ENCODE measurements around the gene MRPL50.

MRPL50 gene

DNA sequence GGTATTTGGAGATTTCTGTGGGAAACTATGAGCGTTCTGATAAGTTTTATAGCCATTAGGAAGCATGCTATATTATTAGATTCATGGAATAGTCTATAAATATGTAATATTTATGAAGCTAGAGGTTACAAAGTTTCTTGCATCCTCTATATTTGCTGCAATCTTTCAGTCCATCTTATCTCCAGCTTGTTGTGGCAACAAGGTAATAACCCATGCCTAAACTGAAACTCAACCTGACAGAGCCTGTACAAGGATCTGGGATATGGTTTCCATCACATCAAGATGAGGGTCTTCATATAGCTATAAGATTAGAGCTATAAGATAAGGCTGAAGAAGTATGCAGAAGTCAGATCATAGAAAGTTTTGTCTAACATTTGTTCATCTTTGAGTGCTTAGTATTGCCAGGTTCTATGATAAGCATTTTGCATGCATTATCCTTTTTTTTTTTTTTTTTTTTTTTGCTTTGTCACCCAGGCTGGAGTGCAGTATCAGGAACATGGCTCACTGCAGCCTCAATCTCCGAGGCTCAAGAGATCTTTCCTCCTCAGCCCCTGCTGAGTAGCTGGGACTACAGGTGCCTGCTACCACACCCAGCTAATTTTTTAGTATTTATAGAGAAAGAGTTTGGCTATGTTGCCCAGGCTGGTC lies 28.4 kb downstream of the MRPL50 start:
- DNase-seq (ENCODE audit: low read depth) = no peak

DNA sequence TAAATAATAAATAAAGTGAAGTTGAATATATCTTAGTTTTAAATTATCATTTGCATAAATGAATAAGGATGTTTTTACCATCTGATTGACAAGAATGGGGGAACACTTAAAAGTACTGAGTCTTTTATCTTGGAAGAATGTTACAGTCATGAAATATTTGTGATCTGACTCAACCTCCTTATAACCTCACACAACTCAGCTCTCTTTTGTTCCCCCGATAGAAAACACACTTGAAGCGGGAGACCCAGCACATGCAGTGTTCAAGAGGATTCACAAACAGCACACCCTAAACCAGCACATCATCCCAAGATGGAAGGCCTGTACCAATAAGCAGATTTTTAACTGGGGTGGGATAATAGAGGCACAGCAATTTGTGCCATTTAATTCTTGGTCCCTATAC lies 29.1 kb downstream of the MRPL50 start:
- TF ChIP-seq, protein P1, sequence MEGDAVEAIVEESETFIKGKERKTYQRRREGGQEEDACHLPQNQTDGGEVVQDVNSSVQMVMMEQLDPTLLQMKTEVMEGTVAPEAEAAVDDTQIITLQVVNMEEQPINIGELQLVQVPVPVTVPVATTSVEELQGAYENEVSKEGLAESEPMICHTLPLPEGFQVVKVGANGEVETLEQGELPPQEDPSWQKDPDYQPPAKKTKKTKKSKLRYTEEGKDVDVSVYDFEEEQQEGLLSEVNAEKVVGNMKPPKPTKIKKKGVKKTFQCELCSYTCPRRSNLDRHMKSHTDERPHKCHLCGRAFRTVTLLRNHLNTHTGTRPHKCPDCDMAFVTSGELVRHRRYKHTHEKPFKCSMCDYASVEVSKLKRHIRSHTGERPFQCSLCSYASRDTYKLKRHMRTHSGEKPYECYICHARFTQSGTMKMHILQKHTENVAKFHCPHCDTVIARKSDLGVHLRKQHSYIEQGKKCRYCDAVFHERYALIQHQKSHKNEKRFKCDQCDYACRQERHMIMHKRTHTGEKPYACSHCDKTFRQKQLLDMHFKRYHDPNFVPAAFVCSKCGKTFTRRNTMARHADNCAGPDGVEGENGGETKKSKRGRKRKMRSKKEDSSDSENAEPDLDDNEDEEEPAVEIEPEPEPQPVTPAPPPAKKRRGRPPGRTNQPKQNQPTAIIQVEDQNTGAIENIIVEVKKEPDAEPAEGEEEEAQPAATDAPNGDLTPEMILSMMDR (conservative IDR thresholded peaks at IDR 0.05; ENCODE audit: low read depth, low read length) = no peak
- peak; percentile 49 for DNase-seq (ENCODE audit: low read depth)
- H3K4me3 ChIP-seq (ENCODE audit: low read depth, low read length) = no peak overlapping the region

More for the DNA sequence above, 28.4 kb downstream of the MRPL50 start:
- TF ChIP-seq, protein P1 (conservative IDR thresholded peaks at IDR 0.05; ENCODE audit: low read depth, low read length) = no peak
- no peak overlapping the region for H3K4me3 ChIP-seq (ENCODE audit: low read depth, low read length)

DNA sequence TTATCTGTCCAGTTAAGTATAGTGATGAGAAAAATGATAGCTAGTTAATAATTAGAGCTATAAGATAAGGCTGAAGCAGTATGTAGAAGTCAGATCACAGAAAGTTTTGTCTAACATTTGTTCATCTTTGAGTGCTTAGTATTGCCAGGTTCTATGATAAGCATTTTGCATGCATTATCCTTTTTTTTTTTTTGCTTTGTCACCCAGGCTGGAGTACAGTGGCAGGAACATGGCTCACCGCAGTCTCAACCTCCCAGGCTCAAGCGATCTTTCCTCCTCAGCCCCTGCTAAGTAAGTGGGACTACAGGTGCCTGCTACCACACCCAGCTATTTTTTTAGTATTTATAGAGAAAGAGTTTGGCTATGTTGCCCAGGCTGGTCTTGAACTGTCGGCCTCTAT lies 31.1 kb downstream of the MRPL50 start:
- no peak overlapping the region for H3K4me3 ChIP-seq (ENCODE audit: low read depth, low read length)
- no peak for DNase-seq (ENCODE audit: low read depth)
- TF ChIP-seq, protein P1 (conservative IDR thresholded peaks at IDR 0.05; ENCODE audit: low read depth, low read length) = no peak

DNA sequence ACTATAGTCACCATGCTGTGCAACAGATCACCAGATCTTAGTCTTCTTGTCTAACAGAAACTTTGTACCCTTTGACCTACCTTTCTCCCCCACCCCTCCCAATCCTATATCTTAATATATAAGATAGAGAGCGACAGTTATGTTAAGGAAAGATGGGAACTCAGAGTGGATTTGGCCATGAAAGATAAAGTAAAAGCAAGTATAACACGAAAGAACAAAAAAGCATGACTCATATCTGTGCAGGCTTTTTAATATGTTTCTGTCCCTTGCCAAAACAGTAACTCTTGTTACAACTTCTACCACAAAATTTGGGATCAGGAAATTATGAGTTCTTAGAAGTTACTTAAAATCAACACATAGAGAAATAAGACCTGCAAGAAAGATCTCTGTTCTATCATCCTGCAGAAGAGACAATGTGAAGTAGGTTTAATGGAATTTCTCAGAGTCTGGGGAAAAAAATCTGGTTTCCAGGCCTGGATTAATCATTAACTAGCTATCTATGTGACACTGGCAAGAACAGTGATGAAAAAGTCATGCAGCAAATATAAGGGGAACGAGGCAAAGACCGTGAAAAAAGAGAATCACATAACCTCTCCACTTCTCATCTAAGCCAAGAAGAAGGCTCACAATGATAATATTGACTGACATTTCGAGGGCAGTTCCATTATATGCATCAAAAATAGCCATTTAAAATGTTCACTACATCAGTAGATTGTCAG lies 32.2 kb downstream of the MRPL50 start:
- no peak for DNase-seq (ENCODE audit: low read depth)
- no peak overlapping the region for H3K4me3 ChIP-seq (ENCODE audit: low read depth, low read length)
- TF ChIP-seq, protein P1 (conservative IDR thresholded peaks at IDR 0.05; ENCODE audit: low read depth, low read length) = no peak

DNA sequence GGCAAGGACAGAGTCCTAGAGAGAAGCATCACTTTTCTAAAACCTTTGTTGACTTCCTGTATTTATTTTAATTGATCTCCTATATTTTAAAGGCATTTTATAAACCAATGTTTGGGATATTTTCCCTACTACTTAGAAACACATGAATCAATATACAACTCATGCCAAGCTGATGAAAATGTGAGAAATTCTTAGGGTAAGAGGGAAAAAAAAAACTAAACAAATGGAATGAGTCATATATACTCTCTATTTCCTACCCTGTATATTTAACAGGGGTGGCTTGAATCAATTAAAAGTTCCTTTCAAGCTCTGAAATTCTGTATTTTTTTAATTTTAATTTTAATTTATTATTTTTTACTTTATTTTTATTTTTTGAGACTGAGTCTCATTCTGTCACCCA lies 33.2 kb downstream of the MRPL50 start:
- H3K4me3 ChIP-seq (ENCODE audit: low read depth, low read length) = no peak overlapping the region
- DNase-seq (ENCODE audit: low read depth) = peak; percentile 14
- TF ChIP-seq, protein P1 (conservative IDR thresholded peaks at IDR 0.05; ENCODE audit: low read depth, low read length) = no peak

DNA sequence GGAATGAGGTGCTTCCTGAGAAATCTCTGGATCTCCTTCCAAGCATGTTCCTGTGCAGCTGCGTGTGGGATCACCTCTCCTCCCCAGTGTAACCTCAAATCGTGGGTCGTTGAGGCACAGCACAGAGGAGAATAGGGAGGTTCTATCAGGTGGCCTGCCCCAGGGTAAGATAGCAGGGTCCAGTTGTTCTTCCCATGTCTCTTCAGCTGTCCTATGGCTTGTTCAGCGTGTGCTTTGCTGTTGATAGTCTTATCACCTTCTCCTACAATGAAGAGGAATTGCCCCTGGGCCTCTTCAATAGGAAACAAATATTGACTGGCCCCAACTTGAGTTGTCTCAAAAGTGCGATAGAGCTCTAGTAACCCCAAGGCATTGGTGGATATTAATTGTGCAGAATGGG lies 36.0 kb downstream of the MRPL50 start:
- H3K4me3 ChIP-seq (ENCODE audit: low read depth, low read length) = no peak overlapping the region
- TF ChIP-seq, protein P1 (conservative IDR thresholded peaks at IDR 0.05; ENCODE audit: low read depth, low read length) = no peak
- no peak for DNase-seq (ENCODE audit: low read depth)

DNA sequence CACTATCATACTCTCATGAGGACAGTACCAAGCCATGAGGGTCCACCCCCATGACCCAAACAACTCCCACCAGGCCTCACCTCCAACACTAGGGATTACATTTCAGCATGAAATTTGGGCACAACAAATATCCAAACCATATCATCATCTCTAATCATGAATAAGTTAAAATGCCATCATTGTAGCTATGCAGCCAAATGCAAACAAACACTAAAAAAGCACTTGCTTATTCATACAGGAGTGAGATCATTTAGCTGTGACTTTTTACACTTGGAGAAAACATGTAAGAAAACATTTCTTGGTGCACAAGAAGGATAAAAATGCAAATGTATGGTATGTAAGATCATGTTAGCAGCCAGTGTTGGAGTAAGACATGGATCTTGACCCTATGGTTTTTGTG lies 37.8 kb downstream of the MRPL50 start:
- no peak for DNase-seq (ENCODE audit: low read depth)
- TF ChIP-seq, protein P1 (conservative IDR thresholded peaks at IDR 0.05; ENCODE audit: low read depth, low read length) = no peak
- H3K4me3 ChIP-seq (ENCODE audit: low read depth, low read length) = no peak overlapping the region

Measured in choroid plexus epithelial cell (primary cell).